ENCODE measurements around the gene NF2.

The NF2 gene

GRCh38 chr22:29689206-29689879 lies 85.9 kb downstream of the NF2 start:
- no peak overlapping the region for H3K27ac ChIP-seq
- TF ChIP-seq ZFX (IDR thresholded peaks at IDR 0.05; ENCODE audit: borderline replicate concordance): no peak
- no peak for TF ChIP-seq CTCF (IDR thresholded peaks at IDR 0.05)

- H3K27ac ChIP-seq: no peak overlapping the region
These were observed 86.4 kb downstream of the NF2 start for GRCh38 chr22:29689880-29690213.

GRCh38 chr22:29690476-29690875 lies 87.0 kb downstream of the NF2 start:
- no peak overlapping the region for H3K27ac ChIP-seq
- TF ChIP-seq ZFX (IDR thresholded peaks at IDR 0.05; ENCODE audit: borderline replicate concordance) (no peak), CTCF (IDR thresholded peaks at IDR 0.05) (no peak)

More at GRCh38 chr22:29689880-29690213, 86.4 kb downstream of the NF2 start:
- TF ChIP-seq ZFX (IDR thresholded peaks at IDR 0.05; ENCODE audit: borderline replicate concordance) (no peak), CTCF (IDR thresholded peaks at IDR 0.05) (peak; percentile 87)

- no peak overlapping the region for H3K27ac ChIP-seq
- TF ChIP-seq CTCF (IDR thresholded peaks at IDR 0.05) (no peak), ZFX (IDR thresholded peaks at IDR 0.05; ENCODE audit: borderline replicate concordance) (no peak)
These were observed 88.3 kb downstream of the NF2 start for GRCh38 chr22:29691636-29692326.

- TF ChIP-seq CTCF (IDR thresholded peaks at IDR 0.05) (no peak), ZFX (IDR thresholded peaks at IDR 0.05; ENCODE audit: borderline replicate concordance) (no peak)
These were observed 88.9 kb downstream of the NF2 start for GRCh38 chr22:29692327-29692640.

GRCh38 chr22:29693161-29693560 lies 89.7 kb downstream of the NF2 start:
- no peak for TF ChIP-seq ZFX (IDR thresholded peaks at IDR 0.05; ENCODE audit: borderline replicate concordance)
- no peak for TF ChIP-seq CTCF (IDR thresholded peaks at IDR 0.05)
- no peak overlapping the region for H3K27ac ChIP-seq

More at GRCh38 chr22:29692327-29692640, 88.9 kb downstream of the NF2 start:
- no peak overlapping the region for H3K27ac ChIP-seq

- no peak for TF ChIP-seq CTCF (IDR thresholded peaks at IDR 0.05)
- no peak for TF ChIP-seq ZFX (IDR thresholded peaks at IDR 0.05; ENCODE audit: borderline replicate concordance)
- no peak overlapping the region for H3K27ac ChIP-seq
These were observed 90.2 kb downstream of the NF2 start for GRCh38 chr22:29693671-29694070.
